DND-41 (cell line): ENCODE data around the gene VAC14.

Experiments used
- ATAC-seq: fragments of 200-7000 bp; cut with Tn5 transposase; 3 replicates; pipeline ENCODE4 v1.9.1; 2021; ENCODE audit warnings: low read depth; ENCODE audit not compliant: insufficient read depth
- DNase-seq: peaks from one replicate; pipeline ENCODE4 v3.0.0-alpha.2; 2020
- H2AFZ ChIP-seq: 2 replicates; pipeline ENCODE4 v1.6.0; 2012; ENCODE audit warnings: low read depth, low read length
- H3K27ac ChIP-seq: 2 replicates; pipeline ENCODE4 v1.5.1; 2012; ENCODE audit warnings: low read length, inconsistent platforms
- H3K27me3 ChIP-seq: fragments of 200-600 bp; sonication (generic); 2 replicates; pipeline ENCODE4 v1.6.0; 2012; ENCODE audit warnings: low read length, mild to moderate bottlenecking, inconsistent platforms; ENCODE audit not compliant: insufficient read depth, poor library complexity
- H3K36me3 ChIP-seq: 2 replicates; pipeline ENCODE4 v1.5.1; 2012; ENCODE audit warnings: low read length, inconsistent platforms; ENCODE audit not compliant: insufficient read depth
- H3K4me1 ChIP-seq: 2 replicates; pipeline ENCODE4 v1.5.1; 2012; ENCODE audit warnings: mild to moderate bottlenecking, low read length; ENCODE audit not compliant: insufficient read depth
- H3K4me2 ChIP-seq: 2 replicates; pipeline ENCODE4 v1.6.0; 2012; ENCODE audit warnings: mild to moderate bottlenecking, moderate library complexity, low read length, inconsistent platforms; ENCODE audit not compliant: insufficient read depth
- H3K4me3 ChIP-seq, 2 experiments: fragments of 200-600 bp in 1 of 2; shearing (Covaris generic) in 1 of 2; 2 replicates each; pipeline ENCODE4 v1.5.1; 2012 to 2016; ENCODE audit warnings: inconsistent platforms in 2 of 2, low read length in 2 of 2, mild to moderate bottlenecking in 2 of 2, low read depth in 1 of 2, moderate library complexity in 1 of 2
- H3K79me2 ChIP-seq: 2 replicates; pipeline ENCODE4 v1.6.0; 2012; ENCODE audit warnings: low read length, inconsistent platforms; ENCODE audit not compliant: insufficient read depth
- H3K9ac ChIP-seq: 2 replicates; pipeline ENCODE4 v1.6.0; 2012; ENCODE audit warnings: low read depth, mild to moderate bottlenecking, inconsistent platforms, low read length, moderate library complexity
- H3K9me3 ChIP-seq: 2 replicates; pipeline ENCODE4 v1.5.1; 2012; ENCODE audit warnings: low read length, moderate library complexity, mild to moderate bottlenecking, inconsistent platforms; ENCODE audit not compliant: insufficient read depth, severe bottlenecking
- H4K20me1 ChIP-seq: 2 replicates; pipeline ENCODE4 v1.6.0; 2012; ENCODE audit warnings: low read length; ENCODE audit not compliant: insufficient read depth
- EZH2 ChIP-seq: IDR thresholded peaks from 3 replicates; pipeline ENCODE4 v1.6.1; 2012; ENCODE audit warnings: borderline replicate concordance, low read depth, mild to moderate bottlenecking, moderate library complexity, low read length, inconsistent platforms; ENCODE audit not compliant: severe bottlenecking
- TF ChIP-seq, protein P1 (sequence below): IDR thresholded peaks from 2 replicates; pipeline ENCODE4 v1.5.1; 2012; ENCODE audit warnings: borderline replicate concordance, low read length, moderate library complexity, mild to moderate bottlenecking; ENCODE audit not compliant: poor library complexity, severe bottlenecking; ENCODE audit errors: extremely low read depth

The VAC14 gene

DNA sequence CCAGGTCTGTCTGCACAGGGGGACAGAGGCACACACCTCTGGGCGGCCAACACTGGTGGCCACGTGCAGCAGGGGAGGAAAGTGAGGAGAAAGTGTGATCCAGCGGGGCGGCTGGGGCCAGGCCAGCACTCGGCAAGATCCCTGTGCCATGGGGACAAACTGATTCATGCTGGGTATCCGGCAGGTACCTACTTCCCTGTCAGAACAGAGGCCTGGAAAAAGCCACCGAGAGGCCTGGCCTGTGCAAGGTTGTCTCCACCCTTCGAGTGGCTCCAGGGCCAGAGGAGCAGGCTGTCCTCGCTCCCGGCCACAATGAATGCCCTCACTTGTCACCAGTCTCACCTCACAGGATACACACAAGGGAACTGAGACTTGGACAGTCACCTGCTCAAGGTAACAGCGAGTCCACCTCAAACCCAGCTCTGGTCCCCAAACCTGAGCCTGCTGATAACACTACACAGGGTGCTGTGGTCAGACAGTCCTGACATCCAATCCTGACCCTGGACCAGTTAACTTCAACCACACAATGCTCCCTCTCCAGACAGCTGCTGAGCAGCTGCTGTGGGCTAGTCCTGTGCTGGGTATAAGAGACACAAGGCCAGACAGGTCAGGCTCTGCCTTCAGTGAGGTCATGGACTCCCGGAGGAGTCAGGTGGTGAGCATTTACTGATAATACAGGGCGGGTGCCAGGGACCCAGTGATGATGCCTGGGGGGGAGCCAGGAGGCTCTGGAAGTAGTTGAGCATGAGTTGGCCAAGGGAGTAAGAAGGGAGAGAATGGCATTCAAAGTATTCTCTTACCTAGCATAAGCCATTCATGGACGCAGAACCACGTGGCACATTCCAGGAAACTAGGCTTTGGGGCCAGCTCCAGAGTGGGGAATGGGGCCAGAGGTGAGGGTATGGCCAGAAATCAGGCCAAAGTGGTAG is 53.0 kb downstream of the VAC14 start:
- Histone ChIP-seq H3K79me2 (no peaks in the 10 kb centered on the region), H3K36me3 (peaks cover 38% of the 10 kb centered on the region), H3K4me2 (no peak overlapping the region), H3K27me3 (no peaks in the 10 kb centered on the region), H3K4me3 (no peak overlapping the region), H3K27ac (no peak overlapping the region), H4K20me1 (peaks cover 7% of the 10 kb centered on the region), H3K9me3 (no peaks in the 10 kb centered on the region), H2AFZ (no peak overlapping the region), H3K4me1 (no peaks in the 10 kb centered on the region), H3K9ac (no peak overlapping the region)
- no peak for ATAC-seq
- no peak for DNase-seq
- no peak for TF ChIP-seq EZH2
- TF ChIP-seq, protein P1, sequence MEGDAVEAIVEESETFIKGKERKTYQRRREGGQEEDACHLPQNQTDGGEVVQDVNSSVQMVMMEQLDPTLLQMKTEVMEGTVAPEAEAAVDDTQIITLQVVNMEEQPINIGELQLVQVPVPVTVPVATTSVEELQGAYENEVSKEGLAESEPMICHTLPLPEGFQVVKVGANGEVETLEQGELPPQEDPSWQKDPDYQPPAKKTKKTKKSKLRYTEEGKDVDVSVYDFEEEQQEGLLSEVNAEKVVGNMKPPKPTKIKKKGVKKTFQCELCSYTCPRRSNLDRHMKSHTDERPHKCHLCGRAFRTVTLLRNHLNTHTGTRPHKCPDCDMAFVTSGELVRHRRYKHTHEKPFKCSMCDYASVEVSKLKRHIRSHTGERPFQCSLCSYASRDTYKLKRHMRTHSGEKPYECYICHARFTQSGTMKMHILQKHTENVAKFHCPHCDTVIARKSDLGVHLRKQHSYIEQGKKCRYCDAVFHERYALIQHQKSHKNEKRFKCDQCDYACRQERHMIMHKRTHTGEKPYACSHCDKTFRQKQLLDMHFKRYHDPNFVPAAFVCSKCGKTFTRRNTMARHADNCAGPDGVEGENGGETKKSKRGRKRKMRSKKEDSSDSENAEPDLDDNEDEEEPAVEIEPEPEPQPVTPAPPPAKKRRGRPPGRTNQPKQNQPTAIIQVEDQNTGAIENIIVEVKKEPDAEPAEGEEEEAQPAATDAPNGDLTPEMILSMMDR: no peak

DNA sequence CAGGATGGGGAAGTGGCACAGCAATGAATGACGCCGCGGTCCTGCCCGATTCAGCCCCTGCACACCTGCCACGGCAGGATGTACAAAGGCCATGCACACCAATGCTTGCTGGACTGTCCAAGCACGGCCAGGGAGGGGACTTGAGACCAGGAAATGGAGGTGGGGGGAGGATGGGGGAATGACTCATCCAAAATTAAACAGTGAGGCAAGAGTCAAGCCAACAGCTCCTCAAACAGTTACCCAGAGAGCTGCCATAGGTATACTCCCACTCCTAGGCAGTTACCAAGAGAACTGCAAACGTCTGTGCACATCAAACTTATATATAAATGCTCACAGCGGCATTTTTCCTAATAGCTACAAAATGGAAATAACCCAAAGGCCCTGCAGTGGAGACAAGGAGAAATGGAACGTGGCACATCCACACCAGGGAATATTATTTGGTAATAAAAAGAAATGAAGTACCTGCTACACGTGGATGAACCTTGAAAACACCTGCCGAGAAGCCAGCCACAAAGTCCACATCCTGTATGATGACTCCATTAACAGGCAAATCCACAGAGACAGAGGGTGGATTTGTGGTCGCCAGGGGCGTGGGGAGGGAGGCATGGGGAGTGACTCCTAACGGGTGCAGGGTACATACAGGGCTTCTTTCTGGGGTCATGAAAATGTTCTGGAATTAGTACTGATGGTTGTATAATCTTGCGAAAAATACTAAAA is 54.1 kb downstream of the VAC14 start:
- H3K27ac ChIP-seq: peak overlapping the region; percentile 18; the same call in 1 of the 2 replicates
- DNase-seq: peak; percentile 32
- H3K9ac ChIP-seq: no peak overlapping the region

DNA sequence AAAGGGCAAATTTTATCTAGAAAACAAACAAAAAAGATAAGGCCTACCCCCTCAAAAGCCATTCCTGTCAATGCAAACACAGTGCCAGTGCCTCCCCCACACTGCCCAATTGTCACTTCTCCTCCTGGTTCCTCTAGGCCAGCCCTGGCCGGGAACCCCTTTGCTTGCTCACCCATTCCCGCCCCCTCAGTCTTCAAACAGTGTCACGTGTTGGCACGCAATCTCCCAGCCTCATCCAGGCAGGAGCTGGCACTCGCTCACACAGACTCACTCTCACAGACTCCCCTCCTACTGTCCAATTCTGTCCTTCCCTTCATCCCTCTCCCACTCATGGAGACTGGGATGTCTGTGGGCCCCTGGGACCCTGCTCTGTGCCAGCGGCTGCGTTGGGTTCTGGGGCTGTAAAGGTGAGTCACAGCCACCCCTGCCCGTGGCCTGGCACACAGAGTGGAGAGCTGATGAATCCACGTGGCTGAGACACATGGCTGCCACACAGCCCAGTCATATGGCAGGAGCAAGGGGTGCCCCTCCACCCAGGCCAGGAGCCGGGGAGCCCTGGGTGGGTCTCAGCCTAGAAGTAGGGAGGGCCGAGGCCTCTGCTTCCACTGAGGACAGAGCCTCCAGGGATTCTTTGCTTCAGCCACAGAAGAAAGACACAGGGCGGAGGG is 54.8 kb downstream of the VAC14 start:
- TF ChIP-seq EZH2: no peak
- TF ChIP-seq, protein P1: no peak
- DNase-seq (no peak), ATAC-seq (no peak)
- H2AFZ ChIP-seq: no peak overlapping the region
- no peak overlapping the region for H3K4me2 ChIP-seq
- no peaks in the 10 kb centered on the region for H3K4me1 ChIP-seq
- no peaks in the 10 kb centered on the region for H3K27me3 ChIP-seq
- H3K9ac ChIP-seq: no peak overlapping the region
- no peak overlapping the region for H3K4me3 ChIP-seq
- peaks cover 48% of the 10 kb centered on the region for H3K36me3 ChIP-seq
- no peaks in the 10 kb centered on the region for H3K9me3 ChIP-seq
- H4K20me1 ChIP-seq: peaks cover 7% of the 10 kb centered on the region
- H3K27ac ChIP-seq: peak overlapping the region; percentile 18; the same call in 1 of the 2 replicates
- H3K79me2 ChIP-seq: no peaks in the 10 kb centered on the region

More for the DNA sequence above, 54.1 kb downstream of the VAC14 start:
- H3K9me3 ChIP-seq: no peaks in the 10 kb centered on the region
- H3K4me3 ChIP-seq: no peak overlapping the region
- H2AFZ ChIP-seq: no peak overlapping the region
- no peaks in the 10 kb centered on the region for H3K4me1 ChIP-seq
- H4K20me1 ChIP-seq: peaks cover 7% of the 10 kb centered on the region
- TF ChIP-seq, protein P1: no peak
- TF ChIP-seq EZH2: no peak
- H3K36me3 ChIP-seq: peaks cover 43% of the 10 kb centered on the region
- no peaks in the 10 kb centered on the region for H3K79me2 ChIP-seq
- no peak overlapping the region for H3K4me2 ChIP-seq
- H3K27me3 ChIP-seq: no peaks in the 10 kb centered on the region
- peak; percentile 71 for ATAC-seq
